BLaER1 treated with 17β-estradiol and CSF1 and Interleukin-3, amounts not matched to agents 10 nM and 100 nM (cell line): Measurements from ENCODE around the gene TSEN54.

Experiments
- H3K27ac ChIP-seq, 11 experiments: shearing (Covaris generic); formaldehyde crosslinking; 2 replicates each; pipeline ENCODE4 v1.8.1; 2022
- H3K27me3 ChIP-seq, 11 experiments: shearing (Covaris generic); formaldehyde crosslinking; 2 replicates each; pipeline ENCODE4 v1.8.1; 2022
- H3K36me3 ChIP-seq, 11 experiments: shearing (Covaris generic); formaldehyde crosslinking; 2 replicates each; pipeline ENCODE4 v1.8.1; 2022
- H3K4me1 ChIP-seq, 10 experiments: shearing (Covaris generic); formaldehyde crosslinking; 2 replicates each; pipeline ENCODE4 v1.8.1; 2022
- H3K4me2 ChIP-seq, 11 experiments: shearing (Covaris generic); formaldehyde crosslinking; 2 replicates each; pipeline ENCODE4 v1.8.1; 2022
- H3K4me3 ChIP-seq, 10 experiments: shearing (Covaris generic); formaldehyde crosslinking; 2 replicates each; pipeline ENCODE4 v1.8.1; 2022
- H3K9ac ChIP-seq, 11 experiments: shearing (Covaris generic); formaldehyde crosslinking; 2 replicates each; pipeline ENCODE4 v1.8.1; 2022
- H3K9me3 ChIP-seq, 11 experiments: shearing (Covaris generic); formaldehyde crosslinking; replicated peaks in 1 of 11; 2 replicates each; pipeline ENCODE4 v1.8.1; 2022
- H4K20me1 ChIP-seq, 11 experiments: shearing (Covaris generic); formaldehyde crosslinking; 2 replicates each; pipeline ENCODE4 v1.8.1; 2022
- Cebpa-rat ChIP-seq, 11 experiments: shearing (Covaris generic); IDR thresholded peaks; 2 replicates each; pipeline ENCODE4 v1.8.1; 2022

TSEN54 gene

GRCh38 chr17:75539967-75540729 lies 23.8 kb downstream of the TSEN54 start:
- Histone ChIP-seq H4K20me1 (peaks cover 0 to 29% (median 0%) of the 10 kb centered on the region in 11 experiments; a peak in 5 of 22 replicates), H3K4me2 (no peak overlapping the region), H3K9ac (peak overlapping the region in 1 of 11 experiments; percentile 10; a peak in 2 of 22 replicates), H3K36me3 (peaks cover 0 to 9% (median 0%) of the 10 kb centered on the region in 11 experiments; a peak in 3 of 22 replicates), H3K27me3 (no peaks in the 10 kb centered on the region), H3K4me3 (no peak overlapping the region), H3K27ac (no peak overlapping the region), H3K9me3 (no peaks in the 10 kb centered on the region), H3K4me1 (peaks cover 12 to 39% (median 23%) of the 10 kb centered on the region in 10 experiments)
- no peak for TF ChIP-seq Cebpa-rat (IDR thresholded peaks at IDR 0.05)

GRCh38 chr17:75540923-75541503 lies 24.7 kb downstream of the TSEN54 start:
- Histone ChIP-seq H3K4me2 (peak overlapping the region in 3 of 11 experiments; percentile 19 to 43 (median 30); a peak in 3 of 22 replicates), H3K9me3 (no peaks in the 10 kb centered on the region), H3K27ac (peak overlapping the region in 1 of 11 experiments; percentile 42; a peak in 1 of 22 replicates), H3K4me3 (no peak overlapping the region), H3K9ac (peak overlapping the region in 2 of 11 experiments; percentile 10 to 26; a peak in 3 of 22 replicates), H3K27me3 (no peaks in the 10 kb centered on the region), H3K4me1 (peaks cover 5 to 34% (median 15%) of the 10 kb centered on the region in 10 experiments), H3K36me3 (peaks cover 0 to 9% (median 0%) of the 10 kb centered on the region in 11 experiments; a peak in 3 of 22 replicates), H4K20me1 (peaks cover 0 to 29% (median 0%) of the 10 kb centered on the region in 11 experiments; a peak in 4 of 22 replicates)
- TF ChIP-seq Cebpa-rat (IDR thresholded peaks at IDR 0.05) = no peak

DNA sequence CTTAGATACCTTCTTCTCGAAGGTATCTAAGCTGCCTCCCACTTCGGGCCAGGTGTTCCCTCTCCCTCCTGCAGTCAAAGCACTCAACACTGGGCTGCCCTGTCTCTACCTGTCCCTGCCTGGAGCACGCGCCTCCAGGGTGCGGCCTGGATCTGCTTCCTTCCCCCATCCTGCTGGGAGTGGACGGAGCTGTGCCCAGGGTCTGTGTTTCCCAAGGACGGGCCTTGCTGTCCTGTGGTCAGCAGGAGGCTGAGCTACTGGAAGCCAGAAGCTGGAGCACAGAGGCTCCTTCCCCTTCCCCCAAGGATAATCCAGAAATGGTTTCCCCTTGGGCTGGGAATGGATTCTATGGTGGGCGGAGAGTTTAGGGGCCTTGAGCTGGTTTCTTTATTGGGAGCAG lies 25.9 kb downstream of the TSEN54 start:
- Histone ChIP-seq H3K4me3 (no peak overlapping the region), H4K20me1 (peaks cover 0 to 29% (median 0%) of the 10 kb centered on the region in 11 experiments; a peak in 4 of 22 replicates), H3K4me1 (peaks cover 0 to 31% (median 13%) of the 10 kb centered on the region in 10 experiments; a peak in 13 of 20 replicates), H3K4me2 (no peak overlapping the region), H3K36me3 (peaks cover 0 to 9% (median 0%) of the 10 kb centered on the region in 11 experiments; a peak in 3 of 22 replicates), H3K9ac (no peak overlapping the region), H3K9me3 (no peaks in the 10 kb centered on the region), H3K27ac (no peak overlapping the region), H3K27me3 (no peaks in the 10 kb centered on the region)
- no peak for TF ChIP-seq Cebpa-rat (IDR thresholded peaks at IDR 0.05)

DNA sequence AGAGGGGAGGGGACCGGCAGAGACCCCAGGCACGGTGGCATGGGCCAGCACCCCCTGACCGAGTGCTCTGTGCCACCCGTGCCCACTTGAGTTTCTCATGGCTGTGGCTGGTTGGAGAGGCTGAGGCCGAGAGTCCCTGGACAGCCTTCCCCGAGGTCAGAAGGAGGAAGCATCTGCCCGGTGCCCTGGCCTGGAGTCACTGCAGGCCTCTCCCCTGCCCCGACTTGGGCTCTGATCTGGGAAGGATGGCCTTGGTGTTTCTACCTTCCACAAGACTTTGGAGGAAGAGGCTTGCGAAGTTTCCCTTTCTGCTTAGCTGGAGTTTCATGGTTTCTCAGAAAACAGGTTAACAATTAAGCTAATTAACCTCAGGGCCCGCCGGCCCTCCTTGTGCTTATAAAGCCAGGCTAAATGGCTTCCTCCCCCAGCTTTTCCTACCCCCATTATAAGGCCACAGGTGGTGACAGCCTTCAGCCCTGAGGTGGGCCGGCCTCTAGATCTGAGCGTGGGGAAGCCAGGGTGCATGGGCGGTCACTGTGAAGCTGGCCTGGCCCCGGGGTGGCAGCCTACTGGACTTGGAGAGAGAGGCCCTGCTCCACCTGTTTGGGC lies 26.5 kb downstream of the TSEN54 start:
- 0 out of 22 replicates have a peak overlapping the region, but pooled peaks of 1 of the 11 experiments have one; percentile 22 for H3K27ac ChIP-seq
- no peaks in the 10 kb centered on the region for H3K9me3 ChIP-seq
- no peak overlapping the region for H3K4me2 ChIP-seq
- H3K27me3 ChIP-seq = no peaks in the 10 kb centered on the region
- peaks cover 0 to 9% (median 0%) of the 10 kb centered on the region in 11 experiments; a peak in 3 of 22 replicates for H3K36me3 ChIP-seq
- H3K4me1 ChIP-seq = peaks cover 0 to 31% (median 13%) of the 10 kb centered on the region in 10 experiments; a peak in 13 of 20 replicates
- TF ChIP-seq Cebpa-rat (IDR thresholded peaks at IDR 0.05) = no peak
- H3K9ac ChIP-seq = no peak overlapping the region; a peak in 1 of 22 replicates
- H3K4me3 ChIP-seq = no peak overlapping the region
- peaks cover 0 to 29% (median 0%) of the 10 kb centered on the region in 11 experiments; a peak in 4 of 22 replicates for H4K20me1 ChIP-seq

- H3K27me3 ChIP-seq = no peaks in the 10 kb centered on the region
- no peak overlapping the region for H3K27ac ChIP-seq
- peak overlapping the region in 4 of 11 experiments; percentile 20 to 37 (median 34); a peak in 7 of 22 replicates for H3K4me2 ChIP-seq
- H3K9me3 ChIP-seq = no peaks in the 10 kb centered on the region
- H3K4me3 ChIP-seq = no peak overlapping the region
- H3K9ac ChIP-seq = peak overlapping the region in 1 of 11 experiments; percentile 35; a peak in 1 of 22 replicates
- peaks cover 0 to 36% (median 16%) of the 10 kb centered on the region in 10 experiments; a peak in 17 of 20 replicates for H3K4me1 ChIP-seq
- peaks cover 0 to 10% (median 0%) of the 10 kb centered on the region in 11 experiments; a peak in 4 of 22 replicates for H3K36me3 ChIP-seq
- H4K20me1 ChIP-seq = peaks cover 0 to 29% (median 0%) of the 10 kb centered on the region in 11 experiments; a peak in 4 of 22 replicates
- TF ChIP-seq Cebpa-rat (IDR thresholded peaks at IDR 0.05) = no peak
These were observed 27.9 kb downstream of the TSEN54 start for GRCh38 chr17:75544250-75544649.

GRCh38 chr17:75546181-75546580 lies 29.9 kb downstream of the TSEN54 start:
- no peak for TF ChIP-seq Cebpa-rat (IDR thresholded peaks at IDR 0.05)
- H3K9ac ChIP-seq = no peak overlapping the region
- H3K36me3 ChIP-seq = peaks cover 0 to 10% (median 0%) of the 10 kb centered on the region in 11 experiments; a peak in 3 of 22 replicates
- no peak overlapping the region for H3K27ac ChIP-seq
- H3K4me3 ChIP-seq = no peak overlapping the region
- H3K4me2 ChIP-seq = no peak overlapping the region
- H3K27me3 ChIP-seq = no peaks in the 10 kb centered on the region
- H3K4me1 ChIP-seq = peaks cover 0 to 23% (median 13%) of the 10 kb centered on the region in 10 experiments; a peak in 15 of 20 replicates
- peaks cover 0 to 27% (median 0%) of the 10 kb centered on the region in 11 experiments; a peak in 4 of 22 replicates for H4K20me1 ChIP-seq
- H3K9me3 ChIP-seq = no peaks in the 10 kb centered on the region

DNA sequence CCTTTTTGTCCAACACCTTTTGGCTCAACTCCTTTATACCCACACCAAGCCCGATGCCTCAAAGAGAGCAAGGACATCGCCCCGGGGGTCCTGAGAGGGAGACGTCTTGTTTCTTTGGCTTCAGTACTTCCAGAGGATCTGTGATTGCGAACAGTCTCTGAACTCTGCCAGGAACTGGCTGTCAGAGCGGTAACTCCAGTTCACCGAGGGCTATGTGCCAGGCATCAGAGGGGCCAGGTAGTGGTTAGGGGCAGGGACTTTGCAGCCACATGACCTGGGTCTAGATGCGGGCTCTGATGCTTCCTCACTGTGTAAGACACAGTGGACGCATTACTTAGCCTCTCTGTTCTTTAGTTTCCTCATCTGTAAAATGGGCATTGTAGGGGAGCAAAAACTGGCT lies 30.8 kb downstream of the TSEN54 start:
- Histone ChIP-seq H3K9ac (no peak overlapping the region), H3K36me3 (peaks cover 0 to 10% (median 0%) of the 10 kb centered on the region in 11 experiments; a peak in 3 of 22 replicates), H3K9me3 (no peaks in the 10 kb centered on the region), H3K27ac (no peak overlapping the region), H3K4me2 (no peak overlapping the region), H4K20me1 (peaks cover 0 to 27% (median 0%) of the 10 kb centered on the region in 11 experiments; a peak in 3 of 22 replicates), H3K4me1 (peaks cover 0 to 21% (median 12%) of the 10 kb centered on the region in 10 experiments; a peak in 15 of 20 replicates), H3K4me3 (no peak overlapping the region), H3K27me3 (no peaks in the 10 kb centered on the region)
- no peak for TF ChIP-seq Cebpa-rat (IDR thresholded peaks at IDR 0.05)

DNA sequence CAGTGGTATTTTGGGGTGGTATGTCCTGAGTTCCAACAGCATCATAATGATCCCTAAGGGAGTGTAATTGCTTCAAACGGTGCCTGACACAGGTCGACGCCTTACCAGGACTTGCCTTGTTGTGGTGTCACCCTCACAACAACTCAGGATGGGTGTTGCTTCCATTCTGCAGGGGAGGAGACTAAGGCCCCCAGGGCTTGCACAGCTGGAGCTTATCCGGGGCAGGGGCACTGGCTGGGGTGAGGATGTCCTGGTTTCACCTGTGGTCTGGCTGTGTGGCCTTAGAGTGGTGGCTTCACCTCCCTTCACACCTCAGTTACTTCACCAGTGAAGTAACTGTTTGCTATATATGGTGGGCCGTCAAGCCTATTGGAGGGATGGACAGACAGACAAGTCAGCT lies 32.5 kb downstream of the TSEN54 start:
- H3K4me2 ChIP-seq = peak overlapping the region in 1 of 11 experiments; percentile 12; a peak in 1 of 22 replicates
- TF ChIP-seq Cebpa-rat (IDR thresholded peaks at IDR 0.05) = no peak

More for the DNA sequence above, 32.5 kb downstream of the TSEN54 start:
- H3K27me3 ChIP-seq = no peaks in the 10 kb centered on the region
- peaks cover 0 to 27% (median 10%) of the 10 kb centered on the region in 10 experiments; a peak in 15 of 20 replicates for H3K4me1 ChIP-seq
- no peak overlapping the region for H3K9ac ChIP-seq
- H4K20me1 ChIP-seq = peaks cover 0 to 19% (median 0%) of the 10 kb centered on the region in 11 experiments; a peak in 3 of 22 replicates
- H3K27ac ChIP-seq = no peak overlapping the region
- H3K9me3 ChIP-seq = no peaks in the 10 kb centered on the region
- no peak overlapping the region for H3K4me3 ChIP-seq
- peaks cover 0 to 6% (median 0%) of the 10 kb centered on the region in 11 experiments; a peak in 3 of 22 replicates for H3K36me3 ChIP-seq
